ENCODE data around the gene SYT2.
"Not testable (repeated sequence)": the region's sequence is repeated elsewhere in the genome, so short reads cannot be mapped to it uniquely, and the experiment has no call there.

Gene SYT2
- total RNA-seq = 0 to 0.06 (median 0) reads per million in 9 experiments

GRCh38 chr1:202710070-202711045, at the start of gene SYT2:
Gene SYT2 (minus strand): TSS chr1:202710454. CDS start chr1:202605772, 104,682 bp downstream.
- H3K9me3 Mint-ChIP-seq = no peaks in the 10 kb centered on the region
- ATAC-seq (replicated peaks) = no peak
- peak within 1 kb of the TSS in 1 of 2 donors; percentile 14 for H3K4me3 Mint-ChIP-seq
- H3K27ac Mint-ChIP-seq = no peak within 1 kb of the TSS
- peaks cover 72 to 100% of the 10 kb centered on the region in 2 donors for H3K27me3 Mint-ChIP-seq
- no peak for DNase-seq
- H3K36me3 Mint-ChIP-seq (ENCODE audit: insufficient read depth) = no peaks in the 10 kb centered on the region
- peaks cover 0 to 7% of the 10 kb centered on the region in 2 donors for H3K4me1 Mint-ChIP-seq (ENCODE audit: low read depth in 2 of 2)

GRCh38 chr1:202756391-202756790, 46.1 kb upstream of the SYT2 start:
- ATAC-seq (replicated peaks) (no peak), DNase-seq (no peak)
- Mint-ChIP-seq H3K27ac (no peak overlapping the region), H3K27me3 (no peaks in the 10 kb centered on the region), H3K4me1 (ENCODE audit: low read depth in 2 of 2) (no peaks in the 10 kb centered on the region), H3K36me3 (ENCODE audit: insufficient read depth) (peaks cover 58% of the 10 kb centered on the region), H3K9me3 (no peaks in the 10 kb centered on the region), H3K4me3 (no peak overlapping the region)

GRCh38 chr1:202754293-202754692, 44.0 kb upstream of the SYT2 start:
- H3K36me3 Mint-ChIP-seq (ENCODE audit: insufficient read depth) = peaks cover 56% of the 10 kb centered on the region
- H3K4me3 Mint-ChIP-seq = no peak overlapping the region
- no peak for ATAC-seq (replicated peaks)
- no peak overlapping the region for H3K27ac Mint-ChIP-seq
- DNase-seq = no peak
- no peaks in the 10 kb centered on the region for H3K9me3 Mint-ChIP-seq
- H3K4me1 Mint-ChIP-seq (ENCODE audit: low read depth in 2 of 2) = no peaks in the 10 kb centered on the region
- H3K27me3 Mint-ChIP-seq = no peaks in the 10 kb centered on the region

GRCh38 chr1:202752774-202753173, 42.5 kb upstream of the SYT2 start:
- Mint-ChIP-seq H3K4me1 (ENCODE audit: low read depth in 2 of 2) (no peaks in the 10 kb centered on the region), H3K4me3 (no peak overlapping the region), H3K9me3 (no peaks in the 10 kb centered on the region), H3K36me3 (ENCODE audit: insufficient read depth) (peaks cover 61% of the 10 kb centered on the region), H3K27me3 (no peaks in the 10 kb centered on the region), H3K27ac (no peak overlapping the region)
- DNase-seq (no peak), ATAC-seq (replicated peaks) (no peak)

- ATAC-seq (replicated peaks) = no peak
- Mint-ChIP-seq H3K36me3 (ENCODE audit: insufficient read depth) (peaks cover 55% of the 10 kb centered on the region), H3K27me3 (no peaks in the 10 kb centered on the region), H3K4me3 (no peak overlapping the region), H3K4me1 (ENCODE audit: low read depth in 2 of 2) (no peaks in the 10 kb centered on the region), H3K9me3 (no peaks in the 10 kb centered on the region), H3K27ac (peak overlapping the region in 1 of 2 donors; percentile 35)
- no peak for DNase-seq
Measured at GRCh38 chr1:202750761-202751160, 40.5 kb upstream of the SYT2 start.

GRCh38 chr1:202750024-202750423, 39.8 kb upstream of the SYT2 start:
- Mint-ChIP-seq H3K4me1 (ENCODE audit: low read depth in 2 of 2) (no peaks in the 10 kb centered on the region), H3K36me3 (ENCODE audit: insufficient read depth) (peaks cover 55% of the 10 kb centered on the region), H3K27me3 (no peaks in the 10 kb centered on the region), H3K27ac (no peak overlapping the region), H3K4me3 (no peak overlapping the region), H3K9me3 (no peaks in the 10 kb centered on the region)
- DNase-seq = no peak
- no peak for ATAC-seq (replicated peaks)

GRCh38 chr1:202745323-202745888, 35.2 kb upstream of the SYT2 start:
- Mint-ChIP-seq H3K4me1 (ENCODE audit: low read depth in 2 of 2) (no peaks in the 10 kb centered on the region), H3K36me3 (ENCODE audit: insufficient read depth) (peaks cover 69% of the 10 kb centered on the region), H3K27me3 (no peaks in the 10 kb centered on the region), H3K9me3 (no peaks in the 10 kb centered on the region), H3K27ac (no peak overlapping the region), H3K4me3 (no peak overlapping the region)
- ATAC-seq (replicated peaks) (no peak), DNase-seq (no peak)

GRCh38 chr1:202744770-202745169, 34.5 kb upstream of the SYT2 start:
- H3K27ac Mint-ChIP-seq; H3K9me3 Mint-ChIP-seq; H3K4me3 Mint-ChIP-seq; ATAC-seq (replicated peaks); H3K4me1 Mint-ChIP-seq (ENCODE audit: low read depth in 2 of 2); H3K27me3 Mint-ChIP-seq; DNase-seq: not testable (repeated sequence)
- H3K36me3 Mint-ChIP-seq (ENCODE audit: insufficient read depth) = peaks cover 65% of the 10 kb centered on the region

GRCh38 chr1:202742496-202742895, 32.2 kb upstream of the SYT2 start:
- ATAC-seq (replicated peaks) = no peak
- Mint-ChIP-seq H3K27ac (no peak overlapping the region), H3K27me3 (no peaks in the 10 kb centered on the region), H3K4me1 (ENCODE audit: low read depth in 2 of 2) (no peaks in the 10 kb centered on the region), H3K4me3 (no peak overlapping the region), H3K9me3 (no peaks in the 10 kb centered on the region), H3K36me3 (ENCODE audit: insufficient read depth) (peaks cover 52% of the 10 kb centered on the region)
- DNase-seq = no peak

- Mint-ChIP-seq H3K36me3 (ENCODE audit: insufficient read depth) (peaks cover 57% of the 10 kb centered on the region), H3K9me3 (no peaks in the 10 kb centered on the region)
Measured at GRCh38 chr1:202733251-202733650, 23.0 kb upstream of the SYT2 start.

GRCh38 chr1:202728951-202729350, 18.7 kb upstream of the SYT2 start:
- ATAC-seq (replicated peaks) (no peak), DNase-seq (no peak)
- H3K36me3 Mint-ChIP-seq (ENCODE audit: insufficient read depth) = peaks cover 53% of the 10 kb centered on the region
- H3K27me3 Mint-ChIP-seq = no peaks in the 10 kb centered on the region
- no peaks in the 10 kb centered on the region for H3K9me3 Mint-ChIP-seq
- H3K27ac Mint-ChIP-seq = no peak overlapping the region
- H3K4me1 Mint-ChIP-seq (ENCODE audit: low read depth in 2 of 2) = no peaks in the 10 kb centered on the region
- H3K4me3 Mint-ChIP-seq = no peak overlapping the region

More at GRCh38 chr1:202733251-202733650, 23.0 kb upstream of the SYT2 start:
- H3K27ac Mint-ChIP-seq = no peak overlapping the region
- H3K4me1 Mint-ChIP-seq (ENCODE audit: low read depth in 2 of 2) = no peaks in the 10 kb centered on the region
- DNase-seq = no peak
- H3K4me3 Mint-ChIP-seq = no peak overlapping the region
- H3K27me3 Mint-ChIP-seq = no peaks in the 10 kb centered on the region
- no peak for ATAC-seq (replicated peaks)

- Mint-ChIP-seq H3K4me1 (ENCODE audit: low read depth in 2 of 2) (no peaks in the 10 kb centered on the region), H3K36me3 (ENCODE audit: insufficient read depth) (peaks cover 29% of the 10 kb centered on the region), H3K27me3 (no peaks in the 10 kb centered on the region), H3K4me3 (no peak overlapping the region), H3K27ac (no peak overlapping the region), H3K9me3 (no peaks in the 10 kb centered on the region)
- no peak for DNase-seq
- ATAC-seq (replicated peaks) = no peak
Measured at GRCh38 chr1:202725526-202725925, 15.3 kb upstream of the SYT2 start.

- DNase-seq (no peak), ATAC-seq (replicated peaks) (no peak)
- Mint-ChIP-seq H3K4me3 (no peak overlapping the region), H3K36me3 (ENCODE audit: insufficient read depth) (peaks cover 11% of the 10 kb centered on the region), H3K27ac (no peak overlapping the region), H3K27me3 (no peaks in the 10 kb centered on the region), H3K4me1 (ENCODE audit: low read depth in 2 of 2) (peaks cover 2 to 3% of the 10 kb centered on the region in 2 donors), H3K9me3 (no peaks in the 10 kb centered on the region)
Measured at GRCh38 chr1:202723708-202724107, 13.5 kb upstream of the SYT2 start.

- not testable (repeated sequence) for H3K4me3 Mint-ChIP-seq; H3K36me3 Mint-ChIP-seq (ENCODE audit: insufficient read depth); H3K27me3 Mint-ChIP-seq; ATAC-seq (replicated peaks); H3K9me3 Mint-ChIP-seq; DNase-seq; H3K4me1 Mint-ChIP-seq (ENCODE audit: low read depth in 2 of 2); H3K27ac Mint-ChIP-seq
Measured at GRCh38 chr1:202723046-202723445, 12.8 kb upstream of the SYT2 start.
